ENCODE data around the gene SLC5A10. TPM values are rescaled to one million over a fixed set of nuclear protein-coding genes. Genes with fewer than 3 reads are reported as not detected.

SLC5A10 gene
- total and polyA plus RNA-seq, 2 experiments from 2014 or later, result 0.10 TPM; not detected in 1

DNA sequence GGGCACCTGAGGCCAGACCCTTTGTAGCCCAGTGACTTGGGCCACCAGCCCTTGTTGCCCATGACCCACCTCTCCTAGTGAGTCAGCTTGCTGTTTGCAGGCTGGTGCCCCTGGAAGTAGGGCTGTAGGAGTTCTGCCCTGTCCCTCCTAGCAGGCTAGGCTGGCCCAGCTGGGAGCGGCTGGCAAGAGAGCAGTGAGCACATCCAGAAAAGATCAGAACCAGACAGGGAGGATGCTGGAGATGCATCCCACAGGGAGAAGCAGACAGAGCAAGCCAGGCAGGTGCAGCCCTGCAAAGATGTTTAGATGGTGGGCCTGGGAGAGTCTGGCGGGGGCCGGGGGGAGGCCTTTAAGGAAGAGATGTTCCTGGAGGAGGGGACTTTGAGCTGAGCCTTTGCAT is 2.4 kb downstream of the SLC5A10 start:
- ATAC-seq, result no peak
- H3K4me3 Mint-ChIP-seq, result no peak overlapping the region
- Histone ChIP-seq H3K4me3 (no peak overlapping the region), H3K36me3 (ENCODE audit: insufficient read depth) (no peaks in the 10 kb centered on the region), H2AFZ (no peak overlapping the region), H3K4me2 (no peak overlapping the region), H4K20me1 (replicated peaks; ENCODE audit: insufficient read depth) (no peaks in the 10 kb centered on the region), H3F3A (replicated peaks; ENCODE audit: low read depth) (no peaks in the 10 kb centered on the region), H3K9me2 (ENCODE audit: insufficient read depth) (no peaks in the 10 kb centered on the region), H3K27me3 (ENCODE audit: insufficient read depth) (no peaks in the 10 kb centered on the region), H3K27ac (ENCODE audit: low read depth) (no peak overlapping the region), H3K79me2 (replicated peaks; ENCODE audit: insufficient read depth) (no peaks in the 10 kb centered on the region), H3K4me1 (ENCODE audit: insufficient read depth) (no peaks in the 10 kb centered on the region)
- no peaks in the 10 kb centered on the region for H3K36me3 Mint-ChIP-seq (ENCODE audit: low read depth)
- no peak overlapping the region for H3K27ac Mint-ChIP-seq
- H3K27me3 Mint-ChIP-seq (ENCODE audit: insufficient read depth, low read depth, poor library complexity), result peaks cover 9% of the 10 kb centered on the region
- no peaks in the 10 kb centered on the region for H3K4me1 Mint-ChIP-seq
- TF ChIP-seq EZH2 (IDR thresholded peaks at IDR 0.05; ENCODE audit: low read depth, unreplicated experiment) (no peak), EZH2phosphoT487 (IDR thresholded peaks at IDR 0.05; ENCODE audit: unreplicated experiment) (no peak), ZNF114 (CRISPR knock-in tag; IDR thresholded peaks at IDR 0.05) (no peak), NANOG (IDR thresholded peaks at IDR 0.05; ENCODE audit: borderline replicate concordance) (no peak), CREB1 (CRISPR knock-in tag; IDR thresholded peaks at IDR 0.05; ENCODE audit: low read depth) (no peak), ZNF331 (CRISPR knock-in tag; IDR thresholded peaks at IDR 0.05; ENCODE audit: low read depth) (no peak), POLR2AphosphoS5 (IDR thresholded peaks at IDR 0.05; ENCODE audit: low read depth) (no peak), JUNB (IDR thresholded peaks at IDR 0.05; ENCODE audit: unreplicated experiment) (no peak), STAT1 (IDR thresholded peaks at IDR 0.05; ENCODE audit: unreplicated experiment) (no peak)
- TF ChIP-seq, protein P1, sequence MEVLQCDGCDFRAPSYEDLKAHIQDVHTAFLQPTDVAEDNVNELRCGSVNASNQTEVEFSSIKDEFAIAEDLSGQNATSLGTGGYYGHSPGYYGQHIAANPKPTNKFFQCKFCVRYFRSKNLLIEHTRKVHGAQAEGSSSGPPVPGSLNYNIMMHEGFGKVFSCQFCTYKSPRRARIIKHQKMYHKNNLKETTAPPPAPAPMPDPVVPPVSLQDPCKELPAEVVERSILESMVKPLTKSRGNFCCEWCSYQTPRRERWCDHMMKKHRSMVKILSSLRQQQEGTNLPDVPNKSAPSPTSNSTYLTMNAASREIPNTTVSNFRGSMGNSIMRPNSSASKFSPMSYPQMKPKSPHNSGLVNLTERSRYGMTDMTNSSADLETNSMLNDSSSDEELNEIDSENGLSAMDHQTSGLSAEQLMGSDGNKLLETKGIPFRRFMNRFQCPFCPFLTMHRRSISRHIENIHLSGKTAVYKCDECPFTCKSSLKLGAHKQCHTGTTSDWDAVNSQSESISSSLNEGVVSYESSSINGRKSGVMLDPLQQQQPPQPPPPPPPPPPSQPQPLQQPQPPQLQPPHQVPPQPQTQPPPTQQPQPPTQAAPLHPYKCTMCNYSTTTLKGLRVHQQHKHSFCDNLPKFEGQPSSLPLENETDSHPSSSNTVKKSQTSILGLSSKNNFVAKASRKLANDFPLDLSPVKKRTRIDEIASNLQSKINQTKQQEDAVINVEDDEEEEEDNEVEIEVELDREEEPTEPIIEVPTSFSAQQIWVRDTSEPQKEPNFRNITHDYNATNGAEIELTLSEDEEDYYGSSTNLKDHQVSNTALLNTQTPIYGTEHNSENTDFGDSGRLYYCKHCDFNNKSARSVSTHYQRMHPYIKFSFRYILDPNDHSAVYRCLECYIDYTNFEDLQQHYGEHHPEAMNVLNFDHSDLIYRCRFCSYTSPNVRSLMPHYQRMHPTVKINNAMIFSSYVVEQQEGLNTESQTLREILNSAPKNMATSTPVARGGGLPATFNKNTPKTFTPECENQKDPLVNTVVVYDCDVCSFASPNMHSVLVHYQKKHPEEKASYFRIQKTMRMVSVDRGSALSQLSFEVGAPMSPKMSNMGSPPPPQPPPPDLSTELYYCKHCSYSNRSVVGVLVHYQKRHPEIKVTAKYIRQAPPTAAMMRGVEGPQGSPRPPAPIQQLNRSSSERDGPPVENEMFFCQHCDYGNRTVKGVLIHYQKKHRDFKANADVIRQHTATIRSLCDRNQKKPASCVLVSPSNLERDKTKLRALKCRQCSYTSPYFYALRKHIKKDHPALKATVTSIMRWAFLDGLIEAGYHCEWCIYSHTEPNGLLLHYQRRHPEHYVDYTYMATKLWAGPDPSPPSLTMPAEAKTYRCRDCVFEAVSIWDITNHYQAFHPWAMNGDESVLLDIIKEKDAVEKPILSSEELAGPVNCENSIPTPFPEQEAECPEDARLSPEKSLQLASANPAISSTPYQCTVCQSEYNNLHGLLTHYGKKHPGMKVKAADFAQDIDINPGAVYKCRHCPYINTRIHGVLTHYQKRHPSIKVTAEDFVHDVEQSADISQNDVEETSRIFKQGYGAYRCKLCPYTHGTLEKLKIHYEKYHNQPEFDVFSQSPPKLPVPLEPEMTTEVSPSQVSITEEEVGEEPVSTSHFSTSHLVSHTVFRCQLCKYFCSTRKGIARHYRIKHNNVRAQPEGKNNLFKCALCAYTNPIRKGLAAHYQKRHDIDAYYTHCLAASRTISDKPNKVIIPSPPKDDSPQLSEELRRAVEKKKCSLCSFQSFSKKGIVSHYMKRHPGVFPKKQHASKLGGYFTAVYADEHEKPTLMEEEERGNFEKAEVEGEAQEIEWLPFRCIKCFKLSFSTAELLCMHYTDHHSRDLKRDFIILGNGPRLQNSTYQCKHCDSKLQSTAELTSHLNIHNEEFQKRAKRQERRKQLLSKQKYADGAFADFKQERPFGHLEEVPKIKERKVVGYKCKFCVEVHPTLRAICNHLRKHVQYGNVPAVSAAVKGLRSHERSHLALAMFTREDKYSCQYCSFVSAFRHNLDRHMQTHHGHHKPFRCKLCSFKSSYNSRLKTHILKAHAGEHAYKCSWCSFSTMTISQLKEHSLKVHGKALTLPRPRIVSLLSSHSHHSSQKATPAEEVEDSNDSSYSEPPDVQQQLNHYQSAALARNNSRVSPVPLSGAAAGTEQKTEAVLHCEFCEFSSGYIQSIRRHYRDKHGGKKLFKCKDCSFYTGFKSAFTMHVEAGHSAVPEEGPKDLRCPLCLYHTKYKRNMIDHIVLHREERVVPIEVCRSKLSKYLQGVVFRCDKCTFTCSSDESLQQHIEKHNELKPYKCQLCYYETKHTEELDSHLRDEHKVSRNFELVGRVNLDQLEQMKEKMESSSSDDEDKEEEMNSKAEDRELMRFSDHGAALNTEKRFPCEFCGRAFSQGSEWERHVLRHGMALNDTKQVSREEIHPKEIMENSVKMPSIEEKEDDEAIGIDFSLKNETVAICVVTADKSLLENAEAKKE (CRISPR knock-in tag; IDR thresholded peaks at IDR 0.05), result no peak
- TF ChIP-seq, protein P2, sequence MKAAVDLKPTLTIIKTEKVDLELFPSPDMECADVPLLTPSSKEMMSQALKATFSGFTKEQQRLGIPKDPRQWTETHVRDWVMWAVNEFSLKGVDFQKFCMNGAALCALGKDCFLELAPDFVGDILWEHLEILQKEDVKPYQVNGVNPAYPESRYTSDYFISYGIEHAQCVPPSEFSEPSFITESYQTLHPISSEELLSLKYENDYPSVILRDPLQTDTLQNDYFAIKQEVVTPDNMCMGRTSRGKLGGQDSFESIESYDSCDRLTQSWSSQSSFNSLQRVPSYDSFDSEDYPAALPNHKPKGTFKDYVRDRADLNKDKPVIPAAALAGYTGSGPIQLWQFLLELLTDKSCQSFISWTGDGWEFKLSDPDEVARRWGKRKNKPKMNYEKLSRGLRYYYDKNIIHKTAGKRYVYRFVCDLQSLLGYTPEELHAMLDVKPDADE (IDR thresholded peaks at IDR 0.05), result no peak
- H3K9me3 Mint-ChIP-seq, result no peaks in the 10 kb centered on the region
- no peak for DNase-seq (ENCODE audit: low spot score)

All from GM23338 (cell line).